HG02798 (cell line): ENCODE results near the gene SCN8A.
"Not testable (repeated sequence)": the region's sequence is repeated elsewhere in the genome, so short reads cannot be mapped to it uniquely, and the experiment has no call there.

Experiments used
- ATAC-seq: cut with Tn5 transposase; IDR thresholded peaks from one replicate; pipeline ENCODE4 v1.9.1; 2021; ENCODE audit warnings: mild to moderate bottlenecking; ENCODE audit not compliant: unreplicated experiment, poor library complexity

SCN8A gene

GRCh38 chr12:51823875-51824565 lies 233.0 kb downstream of the SCN8A start:
- no peak for ATAC-seq

GRCh38 chr12:51825216-51825615 lies 234.2 kb downstream of the SCN8A start:
- no peak for ATAC-seq

GRCh38 chr12:51826881-51827280 lies 235.8 kb downstream of the SCN8A start:
- no peak for ATAC-seq

GRCh38 chr12:51827925-51828818 lies 237.1 kb downstream of the SCN8A start:
- ATAC-seq = no peak

GRCh38 chr12:51829011-51829481 lies 238.0 kb downstream of the SCN8A start:
- ATAC-seq = no peak

- no peak for ATAC-seq
Measured at GRCh38 chr12:51829641-51830040, 238.6 kb downstream of the SCN8A start.

- not testable (repeated sequence) for ATAC-seq
Measured at GRCh38 chr12:51831817-51832216, 240.8 kb downstream of the SCN8A start.

GRCh38 chr12:51832354-51833107 lies 241.5 kb downstream of the SCN8A start:
- no peak for ATAC-seq

- ATAC-seq = no peak
Measured at GRCh38 chr12:51833448-51834227, 242.6 kb downstream of the SCN8A start.

GRCh38 chr12:51834411-51834810 lies 243.4 kb downstream of the SCN8A start:
- no peak for ATAC-seq

GRCh38 chr12:51836041-51836826 lies 245.2 kb downstream of the SCN8A start:
- no peak for ATAC-seq

- ATAC-seq = no peak
Measured at GRCh38 chr12:51836827-51837173, 245.8 kb downstream of the SCN8A start.

- no peak for ATAC-seq
Measured at GRCh38 chr12:51837286-51837685, 246.3 kb downstream of the SCN8A start.

GRCh38 chr12:51838036-51838435 lies 247.0 kb downstream of the SCN8A start:
- no peak for ATAC-seq

- ATAC-seq = no peak
Measured at GRCh38 chr12:51838762-51839161, 247.7 kb downstream of the SCN8A start.

- no peak for ATAC-seq
Measured at GRCh38 chr12:51839310-51839947, 248.4 kb downstream of the SCN8A start.

- ATAC-seq = no peak
Measured at GRCh38 chr12:51840966-51841365, 249.9 kb downstream of the SCN8A start.

- ATAC-seq = no peak
Measured at GRCh38 chr12:51841727-51842126, 250.7 kb downstream of the SCN8A start.

- ATAC-seq = no peak
Measured at GRCh38 chr12:51844854-51845253, 253.8 kb downstream of the SCN8A start.
